KG1 (cell line): Measurements from ENCODE around the gene MAP3K7CL.

Experiments
- DNase-seq: peaks from one replicate; lab custom pipeline; 2025; lab: John Stamatoyannopoulos, UW

The MAP3K7CL gene, protein sequence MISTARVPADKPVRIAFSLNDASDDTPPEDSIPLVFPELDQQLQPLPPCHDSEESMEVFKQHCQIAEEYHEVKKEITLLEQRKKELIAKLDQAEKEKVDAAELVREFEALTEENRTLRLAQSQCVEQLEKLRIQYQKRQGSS

DNA sequence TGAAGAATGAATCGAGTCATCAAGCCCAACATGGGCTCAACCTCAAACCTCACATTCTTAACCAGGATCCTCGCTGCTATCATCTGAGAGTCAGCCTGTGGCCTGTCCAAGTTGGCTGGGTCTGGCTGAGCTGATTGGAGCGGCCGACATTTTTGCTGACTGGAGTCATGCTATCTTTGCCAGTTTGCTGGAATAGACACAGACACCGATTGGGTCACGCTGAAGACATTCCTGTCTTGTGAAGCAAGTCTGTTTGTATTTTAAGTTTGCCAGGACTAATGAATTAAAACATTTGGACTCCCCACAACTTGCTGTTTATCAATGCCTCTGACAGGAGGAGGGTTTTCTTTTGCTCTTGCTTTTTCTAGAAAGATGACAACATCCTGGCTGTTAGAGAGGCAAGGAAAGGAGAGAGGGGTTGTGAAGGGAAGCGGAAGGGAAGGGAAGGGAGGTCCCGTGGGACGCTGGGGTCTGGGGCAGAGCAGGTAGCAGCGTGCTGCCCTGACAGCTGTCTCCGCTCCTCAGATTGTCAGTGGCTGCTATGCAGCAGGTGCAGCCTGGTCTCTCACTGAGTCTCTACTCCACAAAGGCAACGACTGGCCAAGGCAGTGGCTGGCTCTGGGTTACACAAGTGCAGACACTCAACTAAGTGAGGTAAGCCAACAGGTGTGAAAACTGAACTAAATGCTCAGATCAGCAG is at the start of gene MAP3K7CL:
Gene MAP3K7CL, plus strand, starts transcription at position 375 of the 700 bp plus-strand sequence. CDS start 2,701 bp downstream, outside the sequence.
- DNase-seq, result no peak

DNA sequence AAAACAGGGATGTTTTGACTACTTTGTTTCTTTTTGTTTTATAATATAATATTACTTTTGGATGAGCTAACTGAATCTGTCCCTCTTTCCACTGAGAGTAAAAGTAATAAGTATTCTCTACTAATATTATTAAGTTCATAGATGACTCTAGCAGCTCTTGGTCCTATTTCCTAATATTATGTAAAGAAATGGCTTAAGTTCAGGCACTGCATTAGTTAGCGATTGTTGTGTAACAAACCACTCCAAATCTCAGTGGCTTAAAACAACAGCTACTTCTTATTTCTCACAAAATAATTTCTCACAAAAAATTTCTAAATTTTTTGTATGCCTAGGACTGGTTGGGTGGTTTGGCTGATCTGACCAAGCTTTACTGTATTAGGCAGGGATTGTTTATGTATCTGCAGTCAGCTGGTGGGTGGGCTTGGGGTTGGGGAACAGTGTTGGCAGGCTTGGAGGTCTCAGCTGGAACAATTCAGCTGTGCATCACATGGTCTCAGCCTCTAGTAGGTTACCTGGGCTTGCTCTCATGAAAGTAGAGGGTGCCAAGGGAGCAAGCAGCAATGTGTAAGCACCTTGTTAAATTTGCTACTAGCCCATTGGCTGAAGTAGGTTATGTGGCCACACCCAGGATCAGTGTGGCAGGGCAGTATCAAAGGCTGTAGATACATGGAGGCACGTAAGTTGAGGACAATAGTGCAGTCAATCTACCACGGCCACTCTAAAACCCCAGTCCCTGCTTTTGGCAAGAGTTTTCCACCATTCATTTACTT is 48.2 kb upstream of the MAP3K7CL start:
- no peak for DNase-seq

DNA sequence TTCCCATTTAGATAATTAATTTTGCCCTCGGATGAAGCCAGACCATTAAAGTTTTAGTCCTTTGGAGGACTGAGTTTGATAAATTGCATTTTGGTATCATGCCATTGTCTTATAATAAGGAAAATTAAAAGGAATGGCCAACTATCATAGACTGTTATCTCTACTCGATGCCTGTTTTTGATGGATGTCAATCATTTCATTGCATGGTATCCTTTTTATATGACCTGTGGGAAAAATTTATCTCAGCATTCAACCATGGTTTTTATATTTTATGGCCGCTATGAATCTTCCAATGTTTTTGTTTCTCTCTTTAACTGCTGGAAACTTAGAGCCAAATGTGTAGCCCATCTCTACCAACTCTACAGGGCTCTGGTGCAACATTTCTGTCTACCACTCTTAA is 47.1 kb upstream of the MAP3K7CL start:
- no peak for DNase-seq

DNA sequence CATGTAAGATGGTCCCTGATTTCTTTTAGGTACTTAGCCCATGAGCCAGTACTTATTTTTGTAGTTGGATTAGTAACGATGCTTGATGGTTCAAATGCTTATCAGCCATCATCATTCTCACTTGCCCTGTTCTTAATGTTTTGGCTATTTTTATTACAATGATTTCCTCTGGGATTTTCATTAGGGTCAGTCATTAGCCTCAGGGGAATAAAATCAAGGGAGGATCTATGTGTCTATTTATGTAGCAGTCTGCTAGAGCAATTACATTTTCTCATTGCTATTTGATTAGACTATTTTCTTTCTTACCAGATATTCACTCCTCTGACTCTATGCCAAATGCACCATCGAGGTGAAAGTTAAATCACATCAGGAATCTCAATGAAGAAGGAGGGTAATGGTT is 46.1 kb upstream of the MAP3K7CL start:
- DNase-seq, result no peak

DNA sequence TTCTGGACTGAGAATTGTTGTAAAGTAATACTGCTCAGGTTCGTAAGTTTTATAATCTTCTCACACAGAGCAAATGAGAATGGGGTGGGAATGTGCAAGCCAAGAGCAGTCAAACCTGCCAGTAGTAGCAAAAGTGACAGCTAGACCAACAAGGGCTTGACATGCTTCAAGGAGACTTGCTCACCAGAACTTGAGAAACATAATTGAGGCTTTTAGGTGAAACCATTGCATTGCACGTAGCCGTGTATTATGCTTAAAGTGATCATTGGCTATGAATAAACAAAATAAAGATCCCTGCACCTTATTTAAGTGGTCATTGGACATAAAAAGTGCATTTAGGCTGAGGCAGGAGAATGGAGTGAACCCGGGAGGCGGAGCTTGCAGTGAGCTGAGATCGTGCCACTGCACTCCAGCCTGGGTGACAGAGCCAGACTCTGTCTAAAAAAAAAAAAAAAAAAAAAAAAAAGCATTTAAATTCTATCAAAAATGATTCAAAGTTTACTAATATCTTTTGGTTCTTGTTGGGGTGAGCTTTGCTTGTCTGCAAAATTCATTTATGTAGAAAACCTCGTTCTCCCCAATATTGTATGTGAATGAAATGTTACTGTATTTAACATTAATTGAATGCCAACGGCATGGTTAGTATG is 45.2 kb upstream of the MAP3K7CL start:
- no peak for DNase-seq

DNA sequence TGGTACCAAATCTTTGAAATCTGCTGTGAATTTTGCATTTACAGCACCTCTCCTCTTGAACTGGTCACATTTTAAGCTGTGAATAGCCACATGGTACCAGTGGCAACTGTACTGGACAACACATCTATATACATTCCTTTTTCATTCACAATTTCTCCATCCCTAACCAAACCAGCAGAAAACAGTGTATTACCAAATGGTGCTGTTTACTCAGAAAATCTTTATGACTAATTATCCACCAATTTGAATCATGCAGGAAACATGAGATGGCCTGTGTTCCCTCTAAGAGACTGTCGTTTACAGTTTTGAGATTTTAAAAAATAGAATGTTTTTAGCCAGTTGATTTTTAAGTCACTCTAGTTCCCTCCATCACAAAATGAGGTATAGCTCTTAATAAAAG is 39.4 kb upstream of the MAP3K7CL start:
- no peak for DNase-seq

DNA sequence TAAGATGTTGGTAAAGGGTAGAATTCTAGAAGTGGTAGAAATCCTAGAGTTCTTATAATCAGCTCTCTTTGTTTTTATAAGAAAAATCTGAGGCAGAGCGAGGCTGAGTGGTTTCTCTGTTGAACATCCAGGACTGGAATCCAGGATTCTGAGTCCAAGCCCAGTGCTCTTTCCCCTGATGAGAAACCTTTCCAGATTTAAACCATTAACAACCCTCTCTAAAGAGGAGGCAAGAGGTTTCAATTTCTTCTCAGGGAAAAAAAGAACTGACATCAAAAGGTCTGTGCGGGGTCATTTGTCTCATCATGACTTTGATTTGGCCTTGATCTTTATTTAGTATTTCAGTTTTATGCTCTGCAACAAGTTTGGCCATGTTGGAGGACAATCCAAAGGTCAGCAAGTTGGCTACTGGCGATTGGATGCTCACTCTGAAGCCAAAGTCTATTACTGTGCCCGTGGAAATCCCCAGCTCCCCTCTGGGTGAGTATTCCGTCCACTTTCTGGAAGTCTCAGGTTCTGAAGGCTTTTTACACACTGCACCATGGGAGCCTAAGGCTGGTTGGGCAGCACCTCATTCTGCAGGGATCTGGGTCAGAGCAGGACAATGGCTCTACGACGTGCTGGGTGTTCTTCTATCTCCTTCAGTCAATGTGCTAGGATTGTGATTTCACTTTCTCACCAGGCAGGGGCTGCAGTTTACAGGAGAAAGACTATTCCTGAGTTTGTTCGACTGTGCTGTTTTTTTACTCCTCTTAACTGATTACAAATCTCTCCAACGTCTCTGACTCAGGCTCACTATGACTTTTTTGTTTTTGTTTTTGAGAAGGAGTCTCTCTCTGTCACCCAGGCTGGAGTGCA is 38.1 kb upstream of the MAP3K7CL start:
- no peak for DNase-seq

DNA sequence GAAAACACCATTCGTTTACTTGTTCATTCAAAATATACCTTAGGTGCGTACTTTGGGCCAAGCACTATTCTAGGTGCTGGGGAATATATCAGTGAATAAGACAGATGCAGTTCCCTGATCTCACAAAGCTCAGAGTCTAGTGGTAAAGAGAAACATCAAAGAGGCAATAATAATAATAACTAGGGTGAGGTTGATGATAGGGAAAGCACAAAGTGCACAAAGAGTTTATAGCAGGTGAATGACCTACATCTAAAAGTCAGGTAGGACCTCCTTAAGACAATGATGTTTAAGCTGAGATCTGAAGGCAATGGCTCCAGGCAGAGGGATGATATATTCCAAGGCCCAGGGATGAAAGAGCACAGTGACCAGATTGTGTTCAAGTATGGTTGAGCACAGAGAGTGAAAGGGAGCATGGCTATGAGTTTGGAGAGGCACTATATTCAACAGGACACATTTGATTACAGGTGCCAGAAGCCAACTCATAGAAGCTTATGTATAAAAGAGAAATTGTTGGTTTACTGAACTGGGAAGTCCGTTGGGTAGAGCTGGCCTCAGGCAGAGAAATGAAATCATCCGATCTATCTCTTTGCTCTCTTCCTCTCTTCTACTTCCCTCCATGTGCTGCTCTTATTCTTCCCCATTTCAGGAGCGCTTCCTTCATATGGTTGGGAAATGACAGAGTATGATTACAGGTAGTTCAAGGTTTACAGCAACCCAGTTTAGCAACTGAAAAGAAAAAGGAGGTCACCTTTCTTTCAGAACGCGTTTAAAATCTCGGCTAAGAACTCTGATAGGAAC is 34.0 kb upstream of the MAP3K7CL start:
- DNase-seq, result no peak

DNA sequence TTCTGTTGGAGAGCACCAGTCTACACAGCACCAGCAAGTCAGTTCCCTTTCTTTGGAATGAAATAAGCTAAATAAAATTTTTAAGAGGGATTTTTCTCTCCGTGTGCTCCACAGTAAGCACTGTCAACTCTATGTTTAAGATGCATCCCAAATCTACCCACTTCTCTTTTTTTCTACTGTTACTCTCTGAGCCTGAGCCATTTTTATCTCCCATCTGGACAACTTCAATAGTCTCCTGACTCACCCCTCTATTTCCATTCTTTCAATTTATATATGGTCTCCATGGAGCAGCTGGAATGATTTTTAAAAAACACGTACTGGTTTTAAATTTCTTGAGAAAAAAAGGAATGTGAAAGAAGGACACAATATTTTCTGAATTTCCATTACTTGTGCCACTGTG is 32.3 kb upstream of the MAP3K7CL start:
- no peak for DNase-seq

DNA sequence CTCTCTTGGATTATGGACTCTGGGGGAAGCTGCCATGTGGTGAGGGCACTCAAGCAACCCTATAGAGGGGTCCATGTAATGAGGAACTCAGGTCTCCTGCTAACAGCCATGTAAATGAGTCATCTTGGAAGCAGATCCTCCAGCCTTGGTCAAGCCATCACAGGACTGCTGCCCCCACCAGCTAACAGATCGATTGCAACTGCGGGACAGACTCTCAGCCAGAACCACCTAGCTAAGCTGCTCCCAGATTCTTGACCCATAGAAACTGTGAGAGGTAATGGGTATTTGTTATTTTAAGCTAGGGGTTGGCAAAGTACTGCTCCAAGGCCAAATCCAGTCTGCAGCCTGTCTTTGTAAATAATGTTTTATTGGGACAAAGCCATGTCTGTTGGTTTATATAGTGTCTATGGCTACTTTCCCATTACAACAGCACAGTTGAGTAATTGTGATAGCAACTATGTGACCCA is 27.6 kb upstream of the MAP3K7CL start:
- DNase-seq, result no peak

DNA sequence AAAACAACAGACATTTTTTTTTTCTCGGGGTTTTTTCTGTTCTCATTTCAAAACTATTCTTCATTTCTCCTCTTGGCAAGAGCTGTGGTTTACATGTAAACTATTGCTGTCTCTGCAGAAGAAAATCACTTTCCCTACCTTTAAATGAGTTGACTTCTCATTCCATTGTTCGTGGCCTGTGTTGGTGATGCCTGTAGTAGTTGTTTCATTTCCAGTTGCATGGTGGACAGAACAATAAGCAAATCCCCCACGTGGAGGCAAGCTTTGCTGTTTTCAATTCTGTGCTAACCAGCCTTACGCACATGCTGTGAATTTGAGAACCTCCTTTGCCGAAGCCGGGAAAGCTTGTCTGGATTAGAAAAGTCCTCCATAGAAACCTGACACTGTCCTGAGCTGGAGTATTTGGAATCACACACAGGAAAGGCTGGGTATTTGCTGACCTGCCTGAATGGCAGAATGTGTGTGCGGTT is 26.2 kb upstream of the MAP3K7CL start:
- no peak for DNase-seq

DNA sequence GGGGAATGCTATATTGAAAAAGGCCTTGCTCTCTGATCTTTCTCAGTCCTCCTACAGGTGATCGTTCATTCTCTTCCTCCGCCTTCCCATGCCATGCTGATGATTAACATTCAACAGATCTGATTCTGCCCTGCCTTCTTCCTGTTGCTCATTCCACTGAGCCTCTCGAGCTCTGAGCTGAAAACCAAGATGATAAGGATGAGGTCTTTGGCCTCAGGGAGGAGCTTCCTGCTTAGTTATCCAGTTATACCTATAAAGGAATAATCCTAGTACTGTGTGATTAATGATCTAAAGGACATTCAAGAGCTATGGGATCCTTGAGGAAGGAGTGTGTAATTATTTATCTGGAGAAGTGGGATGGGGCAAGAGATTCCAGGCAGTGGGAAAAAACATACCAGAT is 25.2 kb upstream of the MAP3K7CL start:
- DNase-seq, result no peak

DNA sequence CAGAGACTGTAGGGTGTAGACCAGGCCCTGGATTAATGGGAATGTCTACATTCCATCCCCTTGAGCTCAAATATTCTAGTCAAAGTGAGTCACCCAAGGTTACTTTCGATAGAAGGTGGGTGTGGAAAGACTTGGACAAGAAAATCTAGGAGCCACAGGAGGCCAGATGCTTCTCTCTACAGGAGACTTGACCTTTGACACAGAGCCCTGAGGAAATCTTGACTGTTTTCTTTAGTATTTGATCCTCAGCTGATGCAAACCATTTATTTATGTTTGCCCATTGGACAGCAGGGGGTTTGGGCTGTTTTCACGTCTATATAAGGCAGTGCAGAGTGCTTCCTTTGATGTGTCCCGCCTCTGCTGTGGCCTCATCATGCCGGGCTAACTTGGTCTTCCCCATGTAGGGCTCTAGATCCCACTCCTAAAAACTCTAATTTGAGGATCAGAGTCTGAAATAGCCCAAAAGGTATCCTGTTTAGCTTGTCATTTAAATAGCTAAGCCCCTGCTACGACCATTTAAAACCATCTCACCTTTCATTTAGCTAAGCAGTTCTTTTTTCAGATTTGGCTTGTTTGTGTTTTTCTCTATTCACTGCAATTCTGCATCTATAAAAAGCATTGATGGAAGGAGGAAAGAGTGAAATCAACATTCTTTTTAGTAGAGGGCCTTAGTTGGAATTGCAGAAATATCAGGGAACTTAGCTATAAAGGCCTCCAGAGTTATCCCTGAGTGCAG is 15.5 kb upstream of the MAP3K7CL start:
- no peak for DNase-seq

DNA sequence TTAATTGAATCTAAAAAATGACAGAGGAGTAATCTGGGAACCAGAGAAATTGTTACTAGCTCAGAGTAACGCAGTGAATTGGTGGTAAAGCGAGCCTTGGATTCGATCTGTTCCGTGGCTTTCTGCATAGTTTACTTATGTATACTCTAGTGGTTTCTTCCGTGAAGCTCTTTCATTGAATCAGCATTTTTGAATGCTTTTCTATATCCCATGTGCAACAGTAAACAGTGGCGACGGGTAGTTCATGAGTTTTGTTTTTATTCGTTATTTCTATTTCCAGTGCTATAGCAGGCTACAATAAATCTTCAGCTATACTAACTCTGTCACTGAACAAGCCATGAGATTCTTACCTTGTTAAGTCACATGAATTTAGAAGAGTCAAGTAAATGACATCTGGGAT is 14.5 kb upstream of the MAP3K7CL start:
- DNase-seq, result no peak

DNA sequence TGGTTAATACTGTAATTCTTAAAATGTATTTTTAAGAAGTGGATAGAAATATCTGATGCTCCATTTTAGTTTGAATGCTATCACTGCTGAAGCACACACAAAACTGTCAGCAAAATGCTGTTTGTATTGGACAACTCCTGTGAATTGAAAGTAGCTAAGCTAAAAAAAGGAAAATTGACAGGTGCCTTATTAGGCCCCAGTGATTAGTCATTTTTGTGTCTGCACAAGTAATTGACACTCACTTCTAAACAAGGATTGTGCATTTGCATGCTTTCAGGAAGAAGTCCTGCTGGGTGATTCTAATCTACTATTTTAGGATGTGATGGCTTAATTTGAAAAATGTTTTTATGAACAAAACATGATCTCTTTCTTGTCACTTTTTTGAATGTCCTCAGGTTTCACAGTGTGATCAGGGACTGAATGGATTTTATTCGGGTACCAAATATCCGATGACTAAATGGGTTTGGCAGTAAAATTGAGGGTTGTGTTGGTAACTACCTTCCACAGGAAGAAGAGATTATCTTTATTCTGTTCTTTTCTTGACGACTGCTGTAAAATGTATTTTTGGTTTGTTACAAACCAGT is 13.0 kb upstream of the MAP3K7CL start:
- DNase-seq, result no peak

DNA sequence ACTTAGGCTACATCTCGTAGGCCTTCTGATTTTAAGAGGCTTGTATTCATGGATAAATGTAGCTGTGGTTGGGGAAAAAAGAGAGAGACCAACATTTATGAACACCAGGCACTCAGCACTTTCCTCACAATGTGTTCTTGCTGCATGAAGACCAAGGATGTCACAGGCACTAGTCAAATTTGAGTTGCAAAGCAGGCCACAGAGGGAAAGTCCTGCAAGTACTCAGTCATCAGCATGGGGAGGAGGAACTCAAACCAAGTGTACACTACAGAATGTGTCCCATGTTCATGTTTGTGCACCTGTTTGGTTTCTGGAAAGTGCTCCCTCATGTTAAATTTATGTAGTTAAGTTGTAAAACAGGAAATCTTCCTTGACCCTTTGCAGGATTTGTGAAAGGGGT is 8.7 kb upstream of the MAP3K7CL start:
- no peak for DNase-seq

DNA sequence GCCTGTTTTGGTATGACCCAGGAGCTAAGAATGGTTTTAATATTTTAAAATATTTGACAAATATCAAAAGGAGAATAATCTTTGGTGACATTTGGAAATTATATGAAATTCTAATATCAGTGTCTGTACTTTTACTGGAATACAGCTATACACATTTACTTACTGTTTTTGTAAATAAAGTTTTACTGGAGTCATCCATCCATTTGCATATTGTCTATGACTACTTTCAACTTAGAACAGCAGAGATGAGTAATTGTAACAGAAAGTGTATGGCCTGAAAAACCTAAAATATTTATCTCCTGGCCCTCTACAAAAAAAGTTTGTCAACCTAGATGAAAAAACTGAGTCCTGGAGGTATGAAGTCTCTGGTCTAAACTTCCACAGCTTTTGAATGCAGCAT is 5.8 kb upstream of the MAP3K7CL start:
- DNase-seq, result no peak

DNA sequence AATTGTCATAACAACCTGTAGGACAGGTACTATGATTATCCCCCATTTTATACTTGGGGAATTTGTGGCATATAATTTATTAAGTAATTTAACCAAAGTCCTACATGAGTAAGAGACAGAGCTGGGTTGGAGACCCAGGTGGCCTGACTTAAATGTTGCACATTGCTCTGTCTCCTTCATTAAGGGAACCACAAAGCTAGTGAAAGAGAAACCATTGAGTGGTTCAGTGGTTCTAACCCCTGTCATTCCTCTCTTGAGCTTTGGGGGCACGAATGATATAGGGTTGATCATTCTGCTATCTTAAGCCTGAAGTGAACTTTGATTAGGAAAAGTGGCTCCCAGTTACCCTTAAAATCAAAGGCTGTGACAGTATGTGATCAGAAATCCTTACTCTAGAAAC is 5.3 kb upstream of the MAP3K7CL start:
- DNase-seq, result no peak

DNA sequence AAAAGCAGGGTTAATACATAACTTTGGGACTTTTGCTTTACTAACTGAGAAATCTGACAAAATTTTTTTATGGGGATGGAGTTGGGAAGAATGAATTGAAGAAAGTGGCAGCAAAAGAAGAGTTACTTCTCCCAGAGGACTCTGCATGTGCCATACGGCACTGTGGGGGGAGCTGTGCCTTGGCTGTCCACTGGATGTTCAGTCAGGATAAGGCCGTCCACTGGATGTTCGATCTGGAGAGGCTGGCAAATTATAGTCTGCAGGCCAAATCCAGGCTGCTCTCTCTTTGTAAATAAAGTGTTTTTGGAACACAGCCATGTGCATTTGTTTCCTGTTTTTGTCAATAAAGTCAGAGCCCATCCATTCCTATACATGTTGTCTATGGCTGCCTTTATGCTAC is 4.5 kb upstream of the MAP3K7CL start:
- DNase-seq, result no peak

DNA sequence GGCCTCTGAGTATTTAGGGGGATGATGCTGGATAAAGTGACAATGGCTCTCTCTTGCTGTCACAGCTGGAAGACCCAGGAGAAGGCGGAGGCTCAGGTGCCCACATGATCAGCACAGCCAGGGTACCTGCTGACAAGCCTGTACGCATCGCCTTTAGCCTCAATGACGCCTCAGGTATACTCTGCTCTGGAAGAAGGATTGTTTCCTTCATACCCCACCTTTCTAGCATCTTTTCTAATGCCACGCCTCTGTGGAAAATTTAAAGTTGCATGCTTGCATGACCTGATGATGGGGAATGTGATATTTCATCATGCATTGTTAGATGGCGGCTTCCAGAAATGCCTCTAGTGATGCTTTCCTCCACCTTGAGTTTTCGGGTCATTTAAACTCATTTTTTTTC is 2.8 kb downstream of the MAP3K7CL start:
- no peak for DNase-seq
